T-cell (primary cell): Measurements from ENCODE around the gene PSIP1. TPM values are rescaled to one million over a fixed set of nuclear protein-coding genes. Genes with fewer than 3 reads are reported as not detected.

Source experiments
- ATAC-seq, 4 experiments: fragments of 200-7000 bp in 3 of 4; fragments of 150-1000 bp in 1 of 4; cut with Tn5 transposase; replicated peaks in 1 of 4; 1 replicate in 3 of 4; 2 replicates in 1 of 4; pipeline ENCODE4 v1.10.0; 2021; ENCODE audit warnings: moderate library complexity in 3 of 4, mild to moderate bottlenecking in 2 of 4, moderate number of reproducible peaks in 1 of 4
- CTCF ChIA-PET, 2 donors: fragments of 300-600 bp; sonication (Branson Sonifier 250); formaldehyde crosslinking; loops; one replicate each; lab custom pipeline; 2022; ENCODE audit warnings: antibody characterized with exemption in 2 of 2; lab: Charles Lee
- POLR2A ChIA-PET, 2 donors: fragments of 300-600 bp; sonication (Branson Sonifier 250); formaldehyde crosslinking; loops; one replicate each; lab custom pipeline; 2022; ENCODE audit warnings: antibody characterized with exemption in 2 of 2; lab: Charles Lee
- DNase-seq, 35 experiments: peaks; one replicate each; pipeline versions ENCODE4 v3.0.0 to v3.0.0-alpha.2; 2013 to 2023
- H3K27ac ChIP-seq: one replicate; pipeline ENCODE4 v1.5.1; 2013; ENCODE audit warnings: low read length
- H3K27me3 ChIP-seq, 2 experiments: replicated peaks in 1 of 2; 1 replicate in 1 of 2; 2 replicates in 1 of 2; pipeline versions ENCODE4 v1.6.1 to v1.7.0; 2013; ENCODE audit warnings: low read length in 1 of 2, mixed read lengths in 1 of 2; ENCODE audit not compliant: control insufficient read depth in 2 of 2, insufficient read depth in 2 of 2; ENCODE audit errors: extremely low read depth in 1 of 2
- H3K36me3 ChIP-seq, 2 donors: 1 replicate in 1 of 2; 2 replicates in 1 of 2; pipeline versions ENCODE4 v1.6.1 to v1.7.0; 2013; ENCODE audit warnings: low read length in 1 of 2; ENCODE audit not compliant: control insufficient read depth in 2 of 2, insufficient read depth in 1 of 2; ENCODE audit errors: extremely low read depth in 1 of 2
- H3K4me1 ChIP-seq, 2 experiments: 1 replicate in 1 of 2; 2 replicates in 1 of 2; pipeline versions ENCODE4 v1.6.1 to v1.7.0; 2013; ENCODE audit warnings: low read length in 2 of 2, mixed read lengths in 1 of 2; ENCODE audit not compliant: insufficient read depth in 2 of 2, control insufficient read depth in 1 of 2; ENCODE audit errors: extremely low read depth in 1 of 2
- H3K4me3 ChIP-seq, 2 donors: 1 replicate in 1 of 2; 2 replicates in 1 of 2; pipeline versions ENCODE4 v1.5.1 to v1.7.0; 2013; ENCODE audit warnings: mild to moderate bottlenecking in 2 of 2, low read length in 1 of 2, moderate library complexity in 1 of 2; ENCODE audit not compliant: control insufficient read depth in 1 of 2; ENCODE audit errors: extremely low read depth in 1 of 2
- H3K9me3 ChIP-seq: 2 replicates; pipeline ENCODE4 v1.7.0; 2013
- H3K27ac Mint-ChIP-seq, 2 donors: one replicate each; pipeline ENCODE4 v1.8.0; 2020 to 2021; ENCODE audit warnings: mild to moderate bottlenecking in 2 of 2, mixed read lengths in 2 of 2
- H3K27me3 Mint-ChIP-seq, 2 donors: one replicate each; pipeline ENCODE4 v1.8.0; 2021 to 2022; ENCODE audit warnings: mixed read lengths in 2 of 2
- H3K36me3 Mint-ChIP-seq: one replicate; pipeline ENCODE4 v1.8.0; 2021; ENCODE audit warnings: mixed read lengths
- H3K4me1 Mint-ChIP-seq, 3 donors: one replicate each; pipeline ENCODE4 v1.8.0; 2020 to 2022; ENCODE audit warnings: mixed read lengths in 3 of 3, mild to moderate bottlenecking in 1 of 3
- H3K4me3 Mint-ChIP-seq, 3 donors: one replicate each; pipeline ENCODE4 v1.8.0; 2020 to 2022; ENCODE audit warnings: mild to moderate bottlenecking in 3 of 3, mixed read lengths in 3 of 3, moderate library complexity in 3 of 3
- H3K9me3 Mint-ChIP-seq, 3 donors: one replicate each; pipeline ENCODE4 v1.8.0; 2020 to 2022; ENCODE audit warnings: mixed read lengths in 3 of 3
- WGBS: methylation state at CpG from one replicate; pipeline ENCODE4 v1.1.5; 2013; ENCODE audit warnings: missing lambda C conversion rate; ENCODE audit not compliant: insufficient coverage; 5-methylcytosine and 5-hydroxymethylcytosine counted together
- total RNA-seq, 35 experiments: library from RNA in 6 of 35; stranded (reverse) in 6 of 35; fragments of 120-200 nt in 1 of 35; gene quantifications; one replicate each; pipeline versions ENCODE4 v1.2.1 to v1.2.4 and lab custom pipeline; 2013 to 2026

PSIP1 gene
- total RNA-seq, 5 donors from 2014 or later (not counting 1 experiment from before 2014, with no cell fraction given), result 125 to 140 (median 132) TPM

DNA sequence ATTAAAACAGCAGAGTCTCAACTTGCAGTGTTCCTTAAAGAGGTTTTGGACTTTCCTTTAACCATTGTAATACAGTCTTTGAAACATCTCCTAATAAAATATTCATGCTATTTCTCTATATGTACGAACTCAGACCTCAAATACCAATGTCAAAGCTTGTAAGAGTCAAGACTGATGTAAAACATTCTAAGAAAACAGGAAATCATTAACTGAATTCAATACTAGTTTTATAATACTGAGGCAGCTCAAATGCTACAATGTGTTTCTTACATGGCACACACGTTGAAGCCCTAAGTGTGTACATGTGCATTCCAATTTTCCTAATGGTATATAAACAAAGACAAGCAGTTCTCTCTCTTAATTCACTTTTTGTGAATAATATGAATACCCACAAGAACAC is 11.6 kb downstream of the PSIP1 start:
- H3K27me3 Mint-ChIP-seq, result no peaks in the 10 kb centered on the region
- peaks cover 43% of the 10 kb centered on the region for H3K36me3 Mint-ChIP-seq
- POLR2A ChIA-PET, result interaction anchor here in 1 of 2 donors (1.0 kb wide), 1 partner anchor 23 kb away, joined by 3 read pairs; no protein-coding TSS in a partner anchor

DNA sequence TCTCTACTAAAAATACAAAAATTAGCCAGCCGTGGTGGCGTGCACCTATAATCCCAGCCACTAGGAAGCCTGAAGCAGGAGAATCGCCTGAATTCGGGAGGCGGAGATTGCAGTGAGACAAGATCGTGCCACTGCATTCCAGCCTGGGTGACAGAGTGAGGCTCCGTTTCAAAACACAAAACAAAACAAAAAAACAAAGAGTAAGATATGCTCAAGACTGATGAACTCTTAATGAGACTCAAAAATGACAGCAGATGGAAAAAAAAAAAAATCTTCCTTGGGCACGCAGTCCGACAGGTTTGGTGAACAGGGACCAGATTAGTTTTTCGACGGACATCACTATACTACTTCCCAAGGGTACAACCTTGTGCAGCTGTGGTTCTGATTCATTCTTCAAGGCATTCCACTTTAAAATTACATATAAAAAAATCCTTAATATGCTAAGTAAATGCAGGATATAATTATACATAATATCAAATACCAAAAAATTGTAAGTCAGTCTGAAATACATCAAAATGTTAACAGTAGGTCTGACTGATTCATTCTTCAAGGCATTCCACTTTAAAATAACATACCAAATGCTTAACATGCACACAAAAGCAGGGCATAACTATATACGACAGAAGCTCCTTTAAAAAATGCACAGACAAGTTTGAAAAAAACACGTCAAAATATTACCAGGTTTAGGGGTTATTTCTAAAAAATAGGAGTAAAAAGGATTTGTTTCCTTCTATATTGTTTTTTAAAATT is 12.3 kb downstream of the PSIP1 start:
- no peak for DNase-seq
- Mint-ChIP-seq H3K9me3 (no peaks in the 10 kb centered on the region), H3K27me3 (no peaks in the 10 kb centered on the region), H3K4me3 (peak overlapping the region in 1 of 3 donors; percentile 11), H3K27ac (peak overlapping the region in 1 of 2 donors; percentile 39), H3K36me3 (peaks cover 44% of the 10 kb centered on the region), H3K4me1 (peaks cover 73 to 80% (median 79%) of the 10 kb centered on the region in 3 donors)
- no peak overlapping the region for H3K4me3 ChIP-seq
- no peaks in the 10 kb centered on the region for H3K27me3 ChIP-seq
- POLR2A ChIA-PET, result interaction anchor here in 1 of 2 donors (0.6 to 0.7 kb wide), 2 partner anchors 15 to 25 kb away, joined by 3 to 4 read pairs; no protein-coding TSS in a partner anchor
- peaks cover 8 to 31% of the 10 kb centered on the region in 2 donors for H3K36me3 ChIP-seq
- H3K9me3 ChIP-seq, result no peaks in the 10 kb centered on the region
- H3K27ac ChIP-seq, result no peak overlapping the region
- WGBS, result 95% methylated on average over 7 of the region's 13 CpGs
- peaks cover 13 to 22% of the 10 kb centered on the region in 2 experiments for H3K4me1 ChIP-seq
- CTCF ChIA-PET, result interaction anchor here in 1 of 2 donors (0.6 kb wide), 1 partner anchor 65 kb away, joined by 3 read pairs; no protein-coding TSS in a partner anchor
- no peak for ATAC-seq

More for the DNA sequence above, 11.6 kb downstream of the PSIP1 start:
- Histone ChIP-seq H3K27me3 (no peaks in the 10 kb centered on the region), H3K4me3 (no peak overlapping the region), H3K27ac (no peak overlapping the region), H3K9me3 (no peaks in the 10 kb centered on the region), H3K4me1 (peaks cover 13 to 26% of the 10 kb centered on the region in 2 experiments), H3K36me3 (peaks cover 8 to 31% of the 10 kb centered on the region in 2 donors)
- ATAC-seq (no peak), DNase-seq (no peak)
- peak overlapping the region; percentile 25 to 60 (median 39) for H3K4me3 Mint-ChIP-seq
- H3K9me3 Mint-ChIP-seq, result no peaks in the 10 kb centered on the region
- CTCF ChIA-PET, result interaction anchor here (0.5 to 0.6 kb wide), 2 partner anchors 14 to 66 kb away, joined by 3 to 6 read pairs; no protein-coding TSS in a partner anchor
- H3K4me1 Mint-ChIP-seq, result peaks cover 74 to 83% (median 79%) of the 10 kb centered on the region in 3 donors
- H3K27ac Mint-ChIP-seq, result peak overlapping the region; percentile 65 to 69
- WGBS, result no CpG with 5 or more reads among the region's 2 CpGs

DNA sequence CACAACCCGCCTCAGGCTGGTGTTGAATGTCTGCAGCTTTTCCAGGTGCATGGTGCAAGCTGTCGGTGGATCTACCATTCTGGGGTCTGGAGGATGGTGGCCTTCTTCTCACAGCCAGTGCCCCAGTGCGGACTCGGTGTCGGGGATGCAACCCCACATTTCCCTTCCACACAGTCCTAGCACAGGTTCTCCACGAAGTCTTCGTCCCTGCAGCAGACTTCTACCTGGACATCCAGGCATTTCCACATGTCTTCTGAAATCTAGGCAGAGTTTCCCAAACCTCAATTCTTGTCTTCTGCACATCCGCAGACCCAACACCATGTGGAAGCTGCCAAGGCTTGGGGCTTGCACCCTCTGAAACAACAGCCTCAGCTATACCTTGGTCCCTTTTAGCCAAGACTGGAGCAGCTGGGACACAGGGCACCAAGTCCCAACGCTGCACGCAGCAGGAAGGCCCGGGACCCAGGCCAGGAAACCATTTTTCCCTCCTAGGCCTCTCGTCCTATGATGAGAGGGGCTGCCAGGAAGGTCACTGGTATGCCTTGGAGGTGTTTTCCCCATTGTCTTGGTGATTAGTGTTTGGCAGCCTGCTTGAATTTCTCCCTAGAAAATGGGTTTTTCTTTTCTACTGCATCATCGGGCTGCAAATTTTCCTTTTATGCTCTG is 18.2 kb downstream of the PSIP1 start:
- Histone ChIP-seq H3K36me3 (peaks cover 6 to 30% of the 10 kb centered on the region in 2 donors), H3K9me3 (no peaks in the 10 kb centered on the region), H3K4me3 (no peak overlapping the region), H3K27ac (no peak overlapping the region), H3K27me3 (no peaks in the 10 kb centered on the region), H3K4me1 (no peaks in the 10 kb centered on the region)
- Mint-ChIP-seq H3K27me3 (no peaks in the 10 kb centered on the region), H3K4me1 (peaks cover 52 to 62% (median 59%) of the 10 kb centered on the region in 3 donors), H3K9me3 (peaks cover 0 to 4% (median 2%) of the 10 kb centered on the region in 3 donors), H3K36me3 (peaks cover 46% of the 10 kb centered on the region), H3K4me3 (no peak overlapping the region), H3K27ac (peak overlapping the region in 1 of 2 donors; percentile 52)
- peak in 1 of 4 experiments; percentile 15 for ATAC-seq
- ChIA-PET CTCF (interaction anchor here in 1 of 2 donors (0.6 kb wide), 1 partner anchor 22 kb away, joined by 3 read pairs; no protein-coding TSS in a partner anchor), POLR2A (interaction anchor here in 1 of 2 donors (0.6 kb wide), 1 partner anchor 25 kb away, joined by 6 read pairs; no protein-coding TSS in a partner anchor)
- no peak for DNase-seq
- 98% methylated on average over 8 of the region's 13 CpGs for WGBS

DNA sequence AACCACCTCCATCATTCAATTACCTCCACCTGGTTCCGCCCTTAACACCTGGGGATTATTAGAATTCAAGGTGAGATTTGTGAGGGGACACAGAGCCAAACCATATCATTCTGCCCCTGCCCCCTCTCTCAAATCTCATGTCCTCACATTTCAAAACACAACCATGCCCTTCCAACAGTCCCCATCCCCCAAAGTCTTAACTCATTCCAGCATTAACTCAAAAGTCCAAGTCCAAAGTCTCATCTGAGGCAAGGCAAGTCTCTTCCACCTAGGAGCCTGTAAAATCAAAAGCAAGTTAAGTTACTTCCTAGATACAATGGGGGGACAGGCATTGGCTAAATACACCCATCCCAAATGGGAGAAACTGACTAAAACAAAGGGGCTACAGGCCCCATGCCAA is 18.8 kb downstream of the PSIP1 start:
- H3K4me3 Mint-ChIP-seq, result no peak overlapping the region
- Histone ChIP-seq H3K4me3 (no peak overlapping the region), H3K36me3 (peaks cover 6 to 31% of the 10 kb centered on the region in 2 donors), H3K4me1 (no peaks in the 10 kb centered on the region), H3K27me3 (no peaks in the 10 kb centered on the region), H3K27ac (no peak overlapping the region), H3K9me3 (no peaks in the 10 kb centered on the region)
- ChIA-PET CTCF (interaction anchor here in 1 of 2 donors (0.6 kb wide), 1 partner anchor 21 kb away, joined by 3 read pairs; no protein-coding TSS in a partner anchor), POLR2A (no interaction called here)
- no peaks in the 10 kb centered on the region for H3K27me3 Mint-ChIP-seq
- peaks cover 0 to 4% (median 2%) of the 10 kb centered on the region in 3 donors for H3K9me3 Mint-ChIP-seq
- H3K27ac Mint-ChIP-seq, result peak overlapping the region in 1 of 2 donors; percentile 79
- WGBS, result no CpG with 5 or more reads among the region's 1 CpG
- ATAC-seq (no peak), DNase-seq (no peak)
- peaks cover 50% of the 10 kb centered on the region for H3K36me3 Mint-ChIP-seq
- H3K4me1 Mint-ChIP-seq, result peaks cover 52 to 58% (median 58%) of the 10 kb centered on the region in 3 donors

DNA sequence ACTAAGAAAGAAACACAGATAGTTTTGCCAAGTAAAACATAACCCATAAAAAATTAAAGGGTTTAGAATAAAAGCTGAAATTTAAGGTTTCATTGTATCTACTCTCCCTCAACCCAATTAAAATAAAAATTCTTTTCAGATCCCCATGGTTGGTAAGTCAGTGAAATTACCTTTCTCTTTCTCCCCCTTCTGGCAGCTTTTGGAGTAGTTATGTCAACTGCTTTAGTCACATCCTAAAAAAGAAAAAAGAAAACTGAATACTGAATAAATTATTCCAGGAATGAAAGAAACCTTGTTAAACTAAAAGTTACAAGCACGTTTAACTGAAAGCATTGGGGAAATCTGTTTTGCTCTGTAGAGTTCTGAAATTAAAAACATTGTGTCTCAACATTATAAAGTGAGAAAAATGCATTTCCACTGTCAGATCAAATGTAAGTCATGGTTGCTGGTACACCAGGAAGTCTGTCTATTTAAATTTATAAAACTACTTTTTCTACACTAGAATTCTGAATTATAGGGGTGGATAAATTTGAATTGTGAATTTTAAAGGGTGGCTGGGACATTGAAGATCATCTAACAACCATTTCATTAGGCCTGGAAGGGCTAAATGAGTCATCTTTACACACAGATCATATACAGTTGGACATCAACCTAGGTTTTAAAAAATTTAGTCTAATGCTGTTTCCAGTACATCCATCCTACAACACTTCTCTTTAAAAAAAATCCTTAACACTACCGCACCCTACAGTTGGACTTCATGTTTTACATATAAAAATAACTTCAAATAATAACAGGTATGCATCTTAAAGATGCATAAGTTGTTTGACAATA is 24.7 kb downstream of the PSIP1 start:
- Histone ChIP-seq H3K4me3 (no peak overlapping the region), H3K36me3 (peaks cover 8 to 54% of the 10 kb centered on the region in 2 donors), H3K4me1 (no peaks in the 10 kb centered on the region), H3K27me3 (no peaks in the 10 kb centered on the region), H3K9me3 (no peaks in the 10 kb centered on the region), H3K27ac (no peak overlapping the region)
- H3K36me3 Mint-ChIP-seq, result peaks cover 45% of the 10 kb centered on the region
- peaks cover 35 to 46% (median 46%) of the 10 kb centered on the region in 3 donors for H3K4me1 Mint-ChIP-seq
- ChIA-PET POLR2A (no interaction called here), CTCF (interaction anchor here (0.6 to 0.7 kb wide), 2 partner anchors 48 to 71 kb away, joined by 3 to 4 read pairs; no protein-coding TSS in a partner anchor)
- DNase-seq (peak in 1 of 35 experiments; percentile 45), ATAC-seq (peak in 2 of 4 experiments; percentile 41 to 62)
- no peaks in the 10 kb centered on the region for H3K27me3 Mint-ChIP-seq
- WGBS, result no CpG with 5 or more reads among the region's 2 CpGs
- H3K4me3 Mint-ChIP-seq, result no peak overlapping the region
- H3K27ac Mint-ChIP-seq, result peak overlapping the region; percentile 18 to 52
- no peaks in the 10 kb centered on the region for H3K9me3 Mint-ChIP-seq
